IPS-18a (cell line): ENCODE results near the gene C13orf46.

ENCODE experiments used
- H3K27ac ChIP-seq: one replicate; pipeline ENCODE4 v1.5.1; 2013; ENCODE audit warnings: low read length
- H3K27me3 ChIP-seq: one replicate; pipeline ENCODE4 v1.6.1; 2013; ENCODE audit warnings: mild to moderate bottlenecking, low read length; ENCODE audit not compliant: control insufficient read depth, insufficient read depth
- H3K36me3 ChIP-seq: one replicate; pipeline ENCODE4 v1.6.1; 2013; ENCODE audit warnings: low read depth, low read length; ENCODE audit not compliant: control insufficient read depth
- H3K4me1 ChIP-seq: one replicate; pipeline ENCODE4 v1.6.1; 2013; ENCODE audit warnings: low read depth, low read length; ENCODE audit not compliant: control insufficient read depth
- H3K4me3 ChIP-seq: one replicate; pipeline ENCODE4 v1.5.1; 2013; ENCODE audit warnings: low read length
- H3K9ac ChIP-seq: one replicate; pipeline ENCODE4 v1.6.1; 2013; ENCODE audit warnings: mild to moderate bottlenecking, low read length, moderate library complexity
- H3K9me3 ChIP-seq: one replicate; pipeline ENCODE4 v1.6.1; 2013; ENCODE audit warnings: low read depth, low read length; ENCODE audit not compliant: control insufficient read depth

C13orf46 gene

GRCh38 chr13:113937073-113937472 is 36.8 kb downstream of the C13orf46 start:
- H3K27ac ChIP-seq, result no peak overlapping the region
- H3K9ac ChIP-seq, result no peak overlapping the region
- no peak overlapping the region for H3K4me3 ChIP-seq
- H3K36me3 ChIP-seq, result no peaks in the 10 kb centered on the region
- peaks cover 8% of the 10 kb centered on the region for H3K4me1 ChIP-seq
- H3K9me3 ChIP-seq, result no peaks in the 10 kb centered on the region
- H3K27me3 ChIP-seq, result no peaks in the 10 kb centered on the region

- Histone ChIP-seq H3K9me3 (no peaks in the 10 kb centered on the region), H3K27me3 (no peaks in the 10 kb centered on the region), H3K4me3 (no peak overlapping the region), H3K9ac (no peak overlapping the region), H3K36me3 (no peaks in the 10 kb centered on the region), H3K4me1 (peaks cover 8% of the 10 kb centered on the region), H3K27ac (no peak overlapping the region)
These were observed 37.5 kb downstream of the C13orf46 start for GRCh38 chr13:113936166-113936965.

GRCh38 chr13:113935001-113935844 is 38.7 kb downstream of the C13orf46 start:
- Histone ChIP-seq H3K4me1 (peaks cover 8% of the 10 kb centered on the region), H3K27ac (no peak overlapping the region), H3K9ac (peak overlapping the region; percentile 2), H3K27me3 (no peaks in the 10 kb centered on the region), H3K36me3 (no peaks in the 10 kb centered on the region), H3K4me3 (no peak overlapping the region), H3K9me3 (no peaks in the 10 kb centered on the region)

GRCh38 chr13:113934576-113934975 is 39.3 kb downstream of the C13orf46 start:
- Histone ChIP-seq H3K27me3 (no peaks in the 10 kb centered on the region), H3K9ac (no peak overlapping the region), H3K27ac (no peak overlapping the region), H3K4me3 (no peak overlapping the region), H3K4me1 (peaks cover 8% of the 10 kb centered on the region), H3K9me3 (no peaks in the 10 kb centered on the region), H3K36me3 (no peaks in the 10 kb centered on the region)

- Histone ChIP-seq H3K4me1 (peaks cover 8% of the 10 kb centered on the region), H3K9me3 (no peaks in the 10 kb centered on the region), H3K27ac (no peak overlapping the region)
These were observed 40.0 kb downstream of the C13orf46 start for GRCh38 chr13:113933901-113934300.

GRCh38 chr13:113931841-113932459 is 41.9 kb downstream of the C13orf46 start:
- no peaks in the 10 kb centered on the region for H3K36me3 ChIP-seq
- no peaks in the 10 kb centered on the region for H3K9me3 ChIP-seq
- no peak overlapping the region for H3K4me3 ChIP-seq
- no peak overlapping the region for H3K9ac ChIP-seq
- H3K27me3 ChIP-seq, result no peaks in the 10 kb centered on the region
- peaks cover 8% of the 10 kb centered on the region for H3K4me1 ChIP-seq
- H3K27ac ChIP-seq, result no peak overlapping the region

More at GRCh38 chr13:113933901-113934300, 40.0 kb downstream of the C13orf46 start:
- Histone ChIP-seq H3K27me3 (no peaks in the 10 kb centered on the region), H3K36me3 (no peaks in the 10 kb centered on the region), H3K9ac (no peak overlapping the region), H3K4me3 (no peak overlapping the region)

GRCh38 chr13:113930671-113931637 is 42.9 kb downstream of the C13orf46 start:
- Histone ChIP-seq H3K9me3 (no peaks in the 10 kb centered on the region), H3K36me3 (no peaks in the 10 kb centered on the region), H3K27me3 (no peaks in the 10 kb centered on the region), H3K27ac (no peak overlapping the region), H3K9ac (no peak overlapping the region), H3K4me1 (peaks cover 8% of the 10 kb centered on the region), H3K4me3 (no peak overlapping the region)

GRCh38 chr13:113929628-113930615 is 44.0 kb downstream of the C13orf46 start:
- Histone ChIP-seq H3K27me3 (no peaks in the 10 kb centered on the region), H3K4me1 (peaks cover 4% of the 10 kb centered on the region), H3K9ac (no peak overlapping the region), H3K4me3 (no peak overlapping the region), H3K36me3 (no peaks in the 10 kb centered on the region), H3K27ac (no peak overlapping the region), H3K9me3 (no peaks in the 10 kb centered on the region)

- Histone ChIP-seq H3K9ac (no peak overlapping the region), H3K27me3 (no peaks in the 10 kb centered on the region), H3K27ac (no peak overlapping the region)
These were observed 44.9 kb downstream of the C13orf46 start for GRCh38 chr13:113928685-113929627.

More at GRCh38 chr13:113928685-113929627, 44.9 kb downstream of the C13orf46 start:
- no peak overlapping the region for H3K4me3 ChIP-seq
- H3K4me1 ChIP-seq, result no peaks in the 10 kb centered on the region
- no peaks in the 10 kb centered on the region for H3K36me3 ChIP-seq
- H3K9me3 ChIP-seq, result no peaks in the 10 kb centered on the region
